C4-2B (cell line): ENCODE results near the gene TMEM242.

ENCODE experiments used
- H3K27ac ChIP-seq: fragments of 450-650 bp; 2 replicates; pipeline ENCODE4 v1.5.1; 2017
- CTCF ChIP-seq: fragments of 450-650 bp; conservative IDR thresholded peaks from 2 replicates; pipeline ENCODE4 v1.5.1; 2017; ENCODE audit warnings: mild to moderate bottlenecking
- ZFX ChIP-seq: fragments of 450-650 bp; IDR thresholded peaks from 2 replicates; pipeline ENCODE4 v1.6.1; 2017

Gene TMEM242

GRCh38 chr6:157240960-157241311, 82.4 kb downstream of the TMEM242 start:
- TF ChIP-seq ZFX (no peak), CTCF (no peak)
- H3K27ac ChIP-seq, result no peak overlapping the region

GRCh38 chr6:157240059-157240959, 83.0 kb downstream of the TMEM242 start:
- H3K27ac ChIP-seq, result no peak overlapping the region
- no peak for TF ChIP-seq CTCF
- TF ChIP-seq ZFX, result no peak

GRCh38 chr6:157239671-157240058, 83.7 kb downstream of the TMEM242 start:
- H3K27ac ChIP-seq, result no peak overlapping the region
- TF ChIP-seq ZFX, result no peak
